Mesothelial cell of epicardium (in vitro differentiated cells): ENCODE measurements around the gene PAX7. TPM values are rescaled to one million over a fixed set of nuclear protein-coding genes. Genes with fewer than 3 reads are reported as not detected.
A peak's percentile ranks its signal among the peaks of the same experiment; 100 is the strongest.

Source experiments
- DNase-seq, 2 experiments: peaks; one replicate each; pipeline ENCODE4 v3.0.0; 2021; ENCODE audit warnings: low spot score in 2 of 2; ENCODE audit not compliant: unreplicated experiment in 2 of 2
- H3K27ac Mint-ChIP-seq: 2 replicates; pipeline ENCODE4 v1.8.0; 2021; ENCODE audit warnings: mixed read lengths
- H3K27me3 Mint-ChIP-seq: 2 replicates; pipeline ENCODE4 v1.8.0; 2021; ENCODE audit warnings: low read depth, mixed read lengths
- H3K36me3 Mint-ChIP-seq: 2 replicates; pipeline ENCODE4 v1.8.0; 2021; ENCODE audit warnings: mixed read lengths
- H3K4me1 Mint-ChIP-seq: 2 replicates; pipeline ENCODE4 v1.8.0; 2021; ENCODE audit warnings: mixed read lengths
- H3K4me3 Mint-ChIP-seq: 2 replicates; pipeline ENCODE4 v1.8.0; 2021; ENCODE audit warnings: mild to moderate bottlenecking, moderate library complexity, mixed read lengths
- H3K9me3 Mint-ChIP-seq: 2 replicates; pipeline ENCODE4 v1.8.0; 2021; ENCODE audit warnings: mixed read lengths
- CTCF ChIP-seq: fragments of 200-600 bp; sonication (generic); IDR thresholded peaks from one replicate; pipeline ENCODE4 v1.5.0; 2021; ENCODE audit warnings: antibody characterized with exemption; ENCODE audit not compliant: unreplicated experiment
- total RNA-seq: library from RNA; stranded (reverse); gene quantifications from 3 replicates; pipeline ENCODE4 v1.2.1, GENCODE V29; 2021

Gene PAX7
- total RNA-seq, 1 donor from 2014 or later: not detected

- no peak for TF ChIP-seq CTCF
- H3K4me3 Mint-ChIP-seq: no peak overlapping the region
- peaks cover 10% of the 10 kb centered on the region for H3K4me1 Mint-ChIP-seq
Measured at GRCh38 chr1:18641005-18641941, 10.6 kb downstream of the PAX7 start.

GRCh38 chr1:18642278-18643095 is 11.8 kb downstream of the PAX7 start:
- no peak for TF ChIP-seq CTCF
- no peak for DNase-seq
- Mint-ChIP-seq H3K36me3 (no peaks in the 10 kb centered on the region), H3K4me1 (peaks cover 10% of the 10 kb centered on the region), H3K4me3 (no peak overlapping the region), H3K27me3 (peaks cover 98% of the 10 kb centered on the region), H3K9me3 (no peaks in the 10 kb centered on the region), H3K27ac (no peak overlapping the region)

More at GRCh38 chr1:18641005-18641941, 10.6 kb downstream of the PAX7 start:
- H3K27ac Mint-ChIP-seq: no peak overlapping the region
- no peak for DNase-seq
- H3K36me3 Mint-ChIP-seq: no peaks in the 10 kb centered on the region
- peaks cover 100% of the 10 kb centered on the region for H3K27me3 Mint-ChIP-seq
- no peaks in the 10 kb centered on the region for H3K9me3 Mint-ChIP-seq

- no peak for TF ChIP-seq CTCF
- Mint-ChIP-seq H3K36me3 (no peaks in the 10 kb centered on the region), H3K27me3 (peaks cover 98% of the 10 kb centered on the region), H3K4me1 (peaks cover 10% of the 10 kb centered on the region), H3K27ac (no peak overlapping the region), H3K4me3 (peak overlapping the region; percentile 52), H3K9me3 (no peaks in the 10 kb centered on the region)
- no peak for DNase-seq
Measured at GRCh38 chr1:18643154-18644012, 12.7 kb downstream of the PAX7 start.

GRCh38 chr1:18644013-18644399 is 13.4 kb downstream of the PAX7 start:
- Mint-ChIP-seq H3K27ac (no peak overlapping the region), H3K4me3 (no peak overlapping the region), H3K4me1 (peaks cover 10% of the 10 kb centered on the region)

More at GRCh38 chr1:18644013-18644399, 13.4 kb downstream of the PAX7 start:
- no peaks in the 10 kb centered on the region for H3K9me3 Mint-ChIP-seq
- DNase-seq: no peak
- no peak for TF ChIP-seq CTCF
- no peaks in the 10 kb centered on the region for H3K36me3 Mint-ChIP-seq
- H3K27me3 Mint-ChIP-seq: peaks cover 98% of the 10 kb centered on the region
